Activated CD8-positive, alpha-beta memory T cell treated with anti-CD3 and anti-CD28 coated beads, Interleukin-2, amount 50 U/mL, for 1 hour (primary cell): ENCODE measurements around the gene RXRG.

Experiments used
- DNase-seq: peaks from one replicate; pipeline ENCODE4 v3.0.0-alpha.2; 2020; ENCODE audit errors: extremely low read depth

Gene RXRG

DNA sequence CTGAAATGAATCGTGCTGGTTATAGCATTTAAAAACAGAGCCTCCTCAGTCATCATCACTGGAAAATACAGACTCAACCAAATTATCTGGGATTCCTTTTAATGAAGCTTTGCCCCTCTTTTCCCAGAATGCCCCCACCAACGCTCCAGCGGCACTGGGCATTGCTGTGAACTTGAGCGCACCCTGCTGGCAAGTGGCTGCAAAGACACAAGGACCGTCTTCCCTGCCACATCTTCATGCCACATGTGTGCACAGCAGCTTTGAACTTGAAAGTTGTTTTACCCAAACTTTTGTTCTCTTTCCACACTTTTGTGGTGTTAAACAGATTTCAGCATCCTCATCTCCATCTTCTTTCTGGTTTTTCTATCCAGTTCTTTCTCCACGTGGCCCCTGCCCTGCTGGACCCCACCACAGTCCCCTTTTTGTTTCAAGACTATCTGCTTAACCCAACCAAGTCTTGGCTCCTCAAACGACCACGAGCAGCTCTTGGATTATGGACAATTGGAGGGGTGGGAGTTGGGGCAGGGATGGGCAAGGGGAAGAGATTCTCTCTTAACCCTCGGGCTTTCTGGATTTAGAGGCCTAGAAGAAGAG lies 75.6 kb downstream of the RXRG start:
- no peak for DNase-seq

DNA sequence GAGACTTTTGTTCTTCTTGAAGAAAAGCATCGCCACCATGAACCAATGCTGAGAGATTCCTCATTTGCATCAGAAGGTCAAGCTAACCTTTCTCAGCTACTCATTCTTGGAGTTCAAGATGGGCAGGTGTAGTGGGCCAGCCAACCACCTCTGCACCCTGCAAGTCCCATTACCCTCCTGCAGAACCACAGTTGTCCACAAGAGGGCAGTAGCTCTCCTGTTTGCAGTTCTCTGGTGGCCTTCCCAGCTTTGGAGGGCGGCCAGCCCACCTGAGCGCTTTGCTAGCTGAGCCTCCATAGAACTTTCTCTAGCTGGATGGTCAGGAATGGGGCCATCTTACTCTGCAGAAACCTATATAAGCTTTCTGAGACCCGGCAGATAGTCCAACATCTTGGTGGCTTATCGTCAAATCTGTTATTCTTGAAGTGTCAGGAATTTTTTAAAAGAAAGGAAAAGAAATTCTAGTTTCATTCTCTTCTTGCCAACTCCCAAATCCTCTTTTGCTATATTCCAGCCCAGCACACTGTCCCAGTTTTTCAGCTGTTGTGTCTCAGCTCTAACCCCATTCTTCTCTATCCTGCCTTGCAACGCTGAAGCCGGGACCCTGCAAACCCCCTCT lies 77.4 kb downstream of the RXRG start:
- peak; percentile 31 for DNase-seq

DNA sequence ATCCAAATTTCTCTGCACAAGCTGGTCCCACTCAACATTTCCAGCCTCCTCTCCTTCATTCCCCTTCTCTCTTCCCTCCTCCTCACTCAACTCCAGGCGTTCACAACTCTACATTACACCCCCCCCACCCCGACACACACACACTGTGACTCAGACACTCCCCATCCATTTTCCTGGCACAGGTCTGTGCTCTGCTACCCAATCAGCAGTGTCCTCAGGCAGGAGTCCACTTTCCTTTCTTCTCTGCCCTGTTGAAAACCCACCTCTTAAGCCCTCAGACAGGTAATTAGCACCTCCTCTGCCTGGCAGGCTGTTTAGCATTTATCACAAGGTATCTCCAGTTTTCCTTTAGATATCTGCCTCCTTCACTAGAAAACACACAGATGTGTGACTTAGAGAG lies 79.6 kb downstream of the RXRG start:
- DNase-seq: no peak

DNA sequence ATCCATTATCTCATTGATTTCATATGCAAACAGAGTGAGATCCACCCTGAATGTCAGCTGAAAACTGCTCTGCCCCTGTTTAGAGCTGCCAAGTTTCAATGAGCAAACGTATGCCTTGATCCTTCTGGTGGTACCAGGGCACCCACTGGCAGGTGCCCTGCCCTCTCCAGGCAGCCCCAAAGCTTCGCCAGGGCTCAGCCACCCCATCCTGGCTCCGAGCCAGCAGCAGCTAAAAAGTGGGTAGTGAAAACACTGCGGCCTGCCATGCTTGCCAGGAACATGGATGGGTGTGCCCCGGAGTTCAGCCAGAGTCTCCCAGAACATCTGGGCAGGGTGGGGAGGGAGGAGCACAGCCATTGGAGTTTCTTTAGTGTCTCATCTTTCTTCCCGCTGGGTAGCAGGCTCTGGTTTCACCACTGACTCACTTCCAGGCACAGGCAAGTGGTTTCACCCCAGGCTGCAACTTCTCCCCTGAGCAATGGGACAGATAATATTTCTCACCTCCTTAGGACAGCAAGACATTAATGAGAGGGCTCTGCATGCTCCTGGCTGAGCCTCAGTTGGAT lies 80.3 kb downstream of the RXRG start:
- DNase-seq: no peak

DNA sequence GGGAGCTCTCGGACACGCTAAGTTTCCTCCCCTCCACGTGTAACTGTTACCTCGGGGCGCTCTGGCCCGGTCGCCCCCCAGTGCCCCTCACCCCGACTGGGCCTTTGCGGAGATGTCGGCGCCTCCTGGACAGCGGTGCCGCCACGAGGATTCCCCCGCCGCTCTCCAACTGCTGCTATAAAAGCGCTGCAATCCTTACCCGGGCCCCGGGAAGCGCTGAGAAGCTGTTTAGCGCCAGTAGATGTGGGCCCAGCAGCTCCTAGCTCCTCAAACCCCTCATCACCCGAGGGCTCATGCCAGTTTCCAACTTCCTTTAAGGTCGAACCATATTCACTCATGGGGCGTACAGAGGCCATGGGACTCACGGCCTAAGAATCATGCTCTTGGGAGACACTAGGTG lies 88.0 kb downstream of the RXRG start:
- no peak for DNase-seq

DNA sequence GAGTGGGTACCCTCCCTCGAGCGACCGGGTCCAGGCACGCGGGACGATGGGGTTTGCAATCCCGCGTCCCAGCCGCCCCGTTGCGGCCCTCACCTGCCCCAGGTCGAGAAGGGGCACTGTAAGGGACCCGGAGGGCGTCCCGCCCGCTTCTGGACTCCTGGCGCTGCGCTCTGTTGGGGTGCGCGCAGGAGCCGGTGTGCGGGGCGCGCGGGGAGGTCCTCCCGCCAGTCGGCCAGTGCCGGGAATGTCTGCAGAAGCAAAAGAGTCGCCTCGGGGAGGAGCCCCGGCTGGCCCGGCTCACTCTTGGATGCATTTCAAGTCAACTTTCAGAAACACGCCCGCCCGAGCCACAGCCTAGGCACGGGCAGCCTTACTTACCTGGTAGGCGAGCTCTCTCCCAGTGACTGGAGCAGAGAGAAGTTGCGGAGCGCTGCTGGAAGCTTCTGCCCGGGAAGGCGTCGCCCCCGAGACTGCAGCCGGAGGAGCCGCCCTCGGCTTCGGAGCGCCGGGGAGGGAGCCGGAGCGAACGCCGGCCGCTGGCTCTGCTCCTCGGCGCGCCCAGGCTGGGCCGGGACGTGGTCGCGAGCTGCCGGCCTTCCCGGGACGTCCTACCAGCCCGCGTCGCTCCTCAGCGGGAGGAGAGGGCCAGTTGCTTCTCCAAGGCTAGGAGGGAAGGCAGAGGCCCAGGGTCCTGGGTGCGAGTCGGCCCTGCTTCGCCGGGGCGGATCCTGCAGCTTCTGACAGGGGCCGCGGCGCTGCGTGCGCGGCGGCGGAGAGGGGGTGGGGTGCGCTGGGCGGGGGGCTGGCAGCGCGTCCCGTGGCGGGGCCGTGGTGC lies 88.7 kb downstream of the RXRG start, which contains the start of gene LMX1A:
TSS of gene LMX1A (minus strand) at position 739 of the 835 bp plus-strand sequence. CDS start 1,156 bp downstream, outside the sequence.
- DNase-seq: no peak

DNA sequence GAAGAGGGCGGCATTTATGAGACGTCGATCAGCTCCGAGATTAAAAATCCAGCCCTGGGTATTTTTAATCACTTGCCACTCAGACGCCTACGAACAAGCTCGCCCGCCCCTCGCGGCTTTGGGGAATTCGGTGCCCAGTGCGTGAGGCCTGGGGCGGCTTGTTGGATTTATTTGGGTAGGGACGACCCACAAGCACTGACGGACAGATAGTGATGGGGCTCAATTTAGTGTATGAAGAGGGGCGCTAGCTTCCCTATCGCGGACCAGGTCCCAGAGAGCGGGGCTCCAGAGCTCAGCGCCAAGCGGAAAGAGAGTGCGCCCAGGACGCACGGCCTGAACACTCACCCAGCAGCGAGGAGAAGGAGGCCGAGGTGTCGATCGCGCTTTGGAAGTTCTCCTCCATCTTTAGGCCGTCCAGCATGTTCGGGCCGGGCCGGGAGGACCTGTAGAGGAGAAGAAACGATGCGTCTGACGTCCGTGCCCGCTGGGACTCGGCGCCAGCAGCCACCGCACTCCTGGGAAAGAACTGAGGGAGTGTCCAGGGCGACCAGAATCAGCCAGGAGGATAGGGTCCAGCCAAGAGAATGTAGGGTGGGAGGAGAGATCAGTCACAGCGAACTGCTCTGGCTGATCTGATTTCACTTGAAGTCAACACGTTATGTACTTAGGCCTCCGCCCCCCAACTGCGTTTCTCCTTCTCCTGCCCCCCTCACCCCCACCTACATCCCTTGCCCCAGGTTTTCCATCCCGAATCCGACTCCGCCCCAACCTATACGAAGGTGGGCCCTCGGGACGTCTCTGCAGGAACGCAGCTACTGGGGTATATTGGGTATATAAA lies 89.6 kb downstream of the RXRG start:
- no peak for DNase-seq

DNA sequence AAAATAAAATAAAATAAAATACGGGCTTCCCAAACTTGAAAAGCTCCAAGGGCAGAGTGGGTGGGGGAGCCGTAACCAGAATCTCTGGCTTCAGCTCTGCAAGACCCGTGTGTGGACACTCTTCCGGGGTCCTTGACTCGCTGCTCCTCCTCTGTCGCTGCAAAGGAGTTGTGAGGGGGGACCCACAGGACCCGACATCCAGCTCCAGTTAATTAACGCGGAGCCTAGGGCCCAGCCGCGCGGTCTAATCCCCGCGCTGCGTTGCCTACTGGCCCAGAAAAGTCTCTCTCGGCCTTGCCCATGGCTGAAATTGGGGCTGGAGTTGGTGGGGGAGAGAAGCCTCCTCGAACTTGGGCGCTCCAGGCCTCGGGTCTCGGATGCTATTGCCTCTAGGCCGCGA lies 90.2 kb downstream of the RXRG start:
- no peak for DNase-seq

DNA sequence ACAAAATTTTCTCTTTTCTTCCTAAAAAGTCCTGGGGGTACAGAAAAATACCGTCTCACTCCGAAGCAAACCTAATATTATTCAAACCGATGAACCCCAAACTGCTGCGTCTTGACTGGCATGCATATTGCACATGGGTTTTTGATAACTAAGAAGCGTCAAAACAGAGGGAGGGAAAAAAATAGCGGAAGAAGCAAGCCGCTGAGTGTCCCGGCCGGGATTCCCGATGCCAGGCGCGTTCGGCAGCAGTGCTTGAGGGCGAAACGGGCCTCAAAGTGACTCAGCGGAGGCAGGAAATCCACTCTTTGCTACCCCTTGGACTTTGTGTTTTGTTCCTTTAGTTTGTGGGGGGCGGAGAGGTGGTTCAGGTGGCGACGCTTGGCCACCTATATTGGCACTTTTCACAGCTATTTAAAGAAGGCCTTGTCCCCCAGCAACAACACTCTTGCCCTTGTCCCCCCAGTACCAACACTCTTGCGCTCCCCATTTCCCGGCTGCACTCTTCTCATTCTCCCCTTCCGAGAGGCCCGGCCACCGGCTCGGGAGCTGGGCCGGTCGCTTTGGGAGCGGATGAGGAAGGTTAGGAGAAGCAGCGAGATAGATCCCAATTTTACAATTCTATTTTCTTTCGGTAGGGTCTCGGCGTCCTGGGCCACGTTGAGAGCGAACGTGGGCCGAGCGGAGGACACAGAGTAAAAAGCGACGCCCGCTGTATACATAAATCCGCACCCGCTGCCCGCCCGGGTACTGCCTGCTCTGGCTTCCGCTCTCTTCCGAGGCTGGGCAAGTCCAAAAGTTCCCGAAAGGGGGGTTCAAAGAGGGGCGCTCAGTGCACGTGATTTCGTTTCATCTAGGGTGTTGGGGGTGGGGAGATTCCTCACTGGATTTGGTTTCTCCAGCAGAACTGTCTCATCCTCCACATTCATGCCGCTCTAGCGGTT lies 90.9 kb downstream of the RXRG start:
- no peak for DNase-seq

DNA sequence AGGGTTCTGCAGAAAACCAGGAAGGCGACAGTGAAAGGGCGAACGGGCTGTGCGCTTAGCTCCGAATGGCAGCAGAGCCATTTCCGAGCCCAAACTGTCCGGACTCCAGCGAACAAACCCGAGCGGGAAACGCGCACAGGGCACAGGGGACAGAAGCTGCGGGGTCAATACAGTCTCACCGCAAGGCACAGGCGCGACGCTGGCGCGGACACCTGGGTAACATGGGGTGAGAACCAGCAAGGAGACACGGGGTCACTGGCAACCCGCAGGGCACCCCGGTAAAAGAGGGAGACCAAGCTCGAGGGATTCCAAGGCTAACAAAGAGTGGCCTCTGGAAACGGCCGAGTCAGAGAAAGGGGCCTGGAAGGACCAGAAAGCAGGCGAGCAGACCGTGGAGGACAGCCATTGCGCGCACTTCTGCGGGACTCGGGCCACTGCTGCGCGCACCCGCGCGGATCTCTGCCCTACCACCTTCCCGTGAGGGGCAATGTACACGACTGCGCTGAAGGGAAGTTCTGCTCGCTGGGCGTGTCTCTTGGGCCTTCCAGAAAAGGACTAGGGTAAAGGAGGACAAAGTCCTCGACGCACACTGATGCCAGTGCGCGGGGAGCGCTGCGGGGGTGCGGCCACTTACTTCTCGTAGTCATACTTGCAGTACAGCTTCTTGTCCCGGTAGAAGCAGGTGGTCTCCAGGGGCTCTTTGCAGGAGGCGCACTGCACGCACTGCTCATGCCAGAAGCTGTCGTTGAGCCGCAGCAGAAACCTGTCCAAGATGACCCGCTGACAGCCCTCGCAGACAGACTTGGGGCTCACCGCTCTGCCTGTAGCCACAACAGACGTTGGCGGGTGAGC lies 92.3 kb downstream of the RXRG start:
- no peak for DNase-seq

DNA sequence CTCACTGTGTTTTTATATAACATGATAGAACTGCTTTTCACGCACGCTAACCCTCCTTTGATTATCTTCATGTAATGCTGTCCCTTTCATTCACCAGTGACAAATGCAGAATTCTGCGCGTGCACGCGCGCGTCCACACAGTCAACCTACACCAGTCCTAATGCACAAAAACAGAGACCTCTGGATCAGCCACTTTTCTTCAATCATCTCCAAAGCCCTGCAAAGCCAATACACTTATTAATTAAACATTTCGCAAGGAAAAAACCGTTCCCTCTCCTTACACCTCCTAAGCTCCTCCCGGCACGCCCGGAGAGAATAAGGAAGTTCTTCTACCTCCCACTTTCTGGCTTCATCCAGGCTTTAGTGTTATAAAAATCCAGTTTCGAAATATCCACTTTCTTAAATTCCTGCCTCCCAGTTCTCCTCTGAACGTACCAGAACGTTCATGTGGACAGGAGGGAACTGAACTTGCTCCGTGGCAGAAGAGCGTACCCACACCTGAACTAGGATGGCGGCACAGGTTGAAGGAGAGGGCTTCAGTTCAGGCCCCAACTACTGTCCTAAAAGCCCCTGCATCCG lies 93.0 kb downstream of the RXRG start:
- no peak for DNase-seq
